AG04450 (cell line): Measurements from ENCODE around the gene GTF3C1. TPM values are rescaled to one million over a fixed set of nuclear protein-coding genes. Genes with fewer than 3 reads are reported as not detected.

Experiments used
- CTCF ChIA-PET: fragments of 300-600, 350-600 bp; formaldehyde crosslinking; extraction: SDS; loops from one replicate; lab custom pipeline; 2022; ENCODE audit warnings: antibody characterized with exemption, inconsistent platforms; lab: Charles Lee
- POLR2A ChIA-PET: fragments of 350-600 bp; formaldehyde crosslinking; extraction: SDS; loops from one replicate; lab custom pipeline; 2021; ENCODE audit warnings: antibody characterized with exemption, inconsistent platforms; lab: Yijun Ruan, JAX
- DNase-seq: peaks from one replicate; pipeline ENCODE4 v3.0.0-alpha.2; 2011; ENCODE audit warnings: low read depth, low spot score
- H3K27ac ChIP-seq: one replicate; pipeline ENCODE4 v1.5.1; 2012; ENCODE audit warnings: low read depth, low read length, control low read depth
- H3K27me3 ChIP-seq: one replicate; pipeline ENCODE4 v1.6.0; 2012; ENCODE audit warnings: low read length; ENCODE audit not compliant: control insufficient read depth, insufficient read depth
- H3K4me3 ChIP-seq: 2 replicates; pipeline ENCODE4 v1.5.1; 2011; ENCODE audit warnings: mild to moderate bottlenecking, low read depth, low read length, control low read depth
- H3K9me3 ChIP-seq: 2 replicates; pipeline ENCODE4 v1.5.1; 2012; ENCODE audit warnings: low read length; ENCODE audit not compliant: control insufficient read depth, insufficient read depth
- CTCF ChIP-seq: IDR thresholded peaks from 2 replicates; pipeline ENCODE4 v1.5.1; 2011; ENCODE audit warnings: low read depth, low read length, control low read depth, inconsistent platforms
- polyA plus RNA-seq: library from polyadenylated mRNA; depleted of rRNA; stranded (reverse); fragments of >200 nt; gene quantifications from 2 replicates; pipeline ENCODE4 v1.2.3, GENCODE V29; 2011

Gene GTF3C1
- polyA plus RNA-seq, 1 experiment = 40.2 TPM

DNA sequence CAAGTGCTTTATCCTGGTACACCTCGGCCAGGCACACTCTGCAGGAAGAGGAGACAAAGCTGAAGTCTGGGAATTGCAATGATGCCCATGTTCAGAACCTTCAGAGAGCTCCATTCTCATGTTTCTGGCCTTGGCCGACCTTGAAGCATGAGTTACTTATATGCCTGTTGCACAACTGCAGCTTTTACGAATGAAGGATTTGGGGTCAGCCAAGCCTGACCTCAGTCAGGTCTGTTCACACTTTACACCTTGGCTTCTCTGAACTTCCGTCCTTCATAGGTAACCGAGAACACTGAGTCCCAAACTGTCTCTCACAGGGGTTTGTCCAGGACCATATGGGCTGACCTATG, 66.7 kb downstream of the GTF3C1 start:
- TF ChIP-seq CTCF = no peak
- no peaks in the 10 kb centered on the region for H3K9me3 ChIP-seq
- H3K4me3 ChIP-seq = no peak overlapping the region
- no peak for DNase-seq
- POLR2A ChIA-PET = no interaction called here
- CTCF ChIA-PET = no interaction called here
- no peaks in the 10 kb centered on the region for H3K27me3 ChIP-seq
- H3K27ac ChIP-seq = no peak overlapping the region

GRCh38 chr16:27482397-27483087, 67.2 kb downstream of the GTF3C1 start:
- ChIA-PET CTCF (no interaction called here), POLR2A (no interaction called here)
- no peak for TF ChIP-seq CTCF
- DNase-seq = no peak
- Histone ChIP-seq H3K27me3 (no peaks in the 10 kb centered on the region), H3K9me3 (no peaks in the 10 kb centered on the region), H3K4me3 (no peak overlapping the region), H3K27ac (no peak overlapping the region)

- no peak for DNase-seq
- Histone ChIP-seq H3K9me3 (no peaks in the 10 kb centered on the region), H3K27ac (no peak overlapping the region), H3K27me3 (no peaks in the 10 kb centered on the region), H3K4me3 (no peak overlapping the region)
- TF ChIP-seq CTCF = no peak
- CTCF ChIA-PET = no interaction called here
- POLR2A ChIA-PET = no interaction called here
Measured at GRCh38 chr16:27481282-27481934, 68.3 kb downstream of the GTF3C1 start.

DNA sequence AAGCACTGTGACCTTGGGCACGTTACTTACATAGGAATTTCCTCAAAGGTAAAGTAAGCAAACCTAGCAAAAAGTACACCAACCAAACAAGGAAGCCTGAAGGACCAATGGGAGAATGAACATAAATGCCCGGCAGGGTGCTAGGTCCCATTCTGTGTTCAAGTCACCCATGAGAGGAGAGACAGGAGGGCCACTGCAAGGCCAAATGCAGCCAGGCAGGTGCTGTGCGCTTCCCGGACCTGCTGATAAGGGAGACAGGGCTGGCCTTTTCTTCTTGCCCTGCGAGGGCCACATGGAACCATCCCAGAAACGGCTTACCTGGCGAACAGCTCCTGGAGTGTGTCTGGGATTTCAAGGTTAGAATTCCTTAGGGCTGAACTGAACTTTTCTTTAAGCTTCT, 69.0 kb downstream of the GTF3C1 start:
- H3K27ac ChIP-seq = no peak overlapping the region
- no peaks in the 10 kb centered on the region for H3K9me3 ChIP-seq
- ChIA-PET CTCF (no interaction called here), POLR2A (no interaction called here)
- TF ChIP-seq CTCF = no peak
- no peak overlapping the region for H3K4me3 ChIP-seq
- no peaks in the 10 kb centered on the region for H3K27me3 ChIP-seq
- no peak for DNase-seq

- H3K4me3 ChIP-seq = no peak overlapping the region
- peak overlapping the region; percentile 90 for H3K27ac ChIP-seq
- no peaks in the 10 kb centered on the region for H3K27me3 ChIP-seq
- DNase-seq = no peak
- H3K9me3 ChIP-seq = no peaks in the 10 kb centered on the region; the same call in 1 of the 2 replicates
- ChIA-PET CTCF (interaction anchor here (0.5 to 1.5 kb wide), 2 partner anchors 296 to 366 kb away, joined by 3 read pairs; no protein-coding TSS in a partner anchor), POLR2A (no interaction called here)
- TF ChIP-seq CTCF = peak; percentile 10; the same call in 1 of the 2 replicates
Measured at GRCh38 chr16:27476240-27476639, 73.5 kb downstream of the GTF3C1 start.
